ENCODE measurements around the gene TEN1.

TEN1 gene

DNA sequence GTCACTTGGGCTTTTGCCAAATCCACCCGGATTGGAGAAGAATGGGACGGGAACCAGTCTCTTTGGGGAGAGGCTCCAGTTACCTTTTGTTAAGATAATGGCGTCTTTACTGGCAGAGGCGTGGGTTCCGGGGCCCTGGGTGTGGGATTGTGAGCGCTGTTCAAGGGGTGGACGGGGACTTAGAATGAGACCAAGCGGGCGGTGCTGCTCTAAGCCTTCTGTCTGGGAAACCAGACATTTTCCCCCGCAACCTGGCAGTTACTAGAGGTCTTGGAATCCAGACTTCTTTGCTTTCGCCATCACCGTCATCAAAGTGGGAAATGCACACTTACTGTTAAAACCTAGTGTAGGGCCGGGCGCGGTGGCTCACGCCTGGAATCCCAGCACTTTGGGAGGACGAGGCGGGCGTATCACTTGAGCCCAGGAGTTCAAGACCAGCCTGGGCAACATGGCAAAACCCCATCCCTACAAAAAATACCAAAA, 706 bp downstream of the TEN1 start:
- no peak for DNase-seq

GRCh38 chr17:75980188-75981018, 1.4 kb downstream of the TEN1 start:
- DNase-seq = no peak

GRCh38 chr17:75981019-75981615, 2.1 kb downstream of the TEN1 start:
- DNase-seq = no peak

GRCh38 chr17:75983501-75984181, 4.6 kb downstream of the TEN1 start:
- DNase-seq = peak in 1 of 2 donors; percentile 34

DNA sequence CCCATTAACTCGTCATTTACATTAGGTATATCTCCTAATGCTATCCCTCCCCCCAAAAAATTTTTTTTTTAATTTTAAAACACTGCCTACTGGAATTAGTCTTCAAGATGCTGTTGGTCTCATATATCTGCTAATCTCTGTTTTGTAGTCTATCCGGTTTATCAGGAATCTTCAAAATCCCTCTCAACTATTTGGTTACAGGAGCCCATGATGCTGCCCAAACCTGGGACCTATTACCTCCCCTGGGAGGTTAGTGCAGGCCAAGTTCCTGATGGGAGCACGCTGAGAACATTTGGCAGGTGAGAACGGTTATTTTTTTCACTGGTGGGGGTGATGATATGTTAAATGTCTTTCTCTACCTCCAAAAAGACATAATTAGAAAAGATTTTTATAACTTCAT, 6.9 kb downstream of the TEN1 start:
- DNase-seq = no peak

DNA sequence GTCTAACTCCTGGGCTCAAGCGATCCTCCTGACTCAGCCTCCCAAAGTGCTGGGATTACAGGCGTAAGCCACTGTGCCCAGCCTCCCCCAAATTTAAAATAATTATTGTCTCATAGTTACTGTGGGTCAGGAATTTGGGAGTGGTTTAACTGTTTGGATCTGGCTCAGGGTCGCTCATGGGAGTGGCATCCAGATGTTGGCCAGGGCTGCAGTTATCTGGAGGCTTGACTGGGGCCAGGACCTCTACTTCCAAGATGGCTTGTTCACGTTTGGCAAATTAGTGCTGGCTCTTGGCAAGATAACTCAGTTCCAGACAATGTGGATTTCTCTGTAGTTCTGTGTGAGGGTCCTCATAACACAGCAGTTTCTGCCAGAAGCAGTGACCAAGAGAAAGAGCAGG, 8.0 kb downstream of the TEN1 start:
- no peak for DNase-seq

- DNase-seq = no peak
Observed at GRCh38 chr17:75991396-75991795, 12.4 kb downstream of the TEN1 start.

- no peak for DNase-seq
Observed at GRCh38 chr17:75994802-75995370, 15.8 kb downstream of the TEN1 start.

DNA sequence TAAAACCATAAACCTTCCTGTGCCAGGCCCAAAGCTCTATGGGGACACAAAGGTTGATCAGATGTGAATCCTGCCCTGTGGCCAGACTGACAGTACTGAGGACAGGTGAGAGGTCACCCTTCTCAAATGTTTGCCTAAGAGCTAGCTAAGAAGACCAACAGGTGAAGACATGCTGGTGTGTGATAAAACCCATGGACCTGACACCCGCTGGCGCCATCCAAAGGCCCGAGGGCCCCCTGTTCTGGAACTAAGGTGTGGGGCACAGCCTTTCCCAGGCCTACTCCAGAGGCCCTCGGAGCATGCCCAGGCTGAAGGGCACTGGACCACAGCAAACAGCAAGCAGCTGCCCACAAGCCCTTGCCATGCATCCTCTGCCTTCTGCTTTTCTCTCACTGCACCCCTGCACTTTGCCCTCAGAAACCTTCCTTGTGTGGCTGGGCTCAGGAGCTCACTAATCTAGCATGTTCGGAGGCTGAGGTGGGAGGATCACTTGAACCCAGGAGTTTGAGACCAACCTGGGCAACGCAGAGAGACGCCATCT, 16.4 kb downstream of the TEN1 start:
- DNase-seq = no peak

GRCh38 chr17:75996665-75997590, 17.9 kb downstream of the TEN1 start:
- DNase-seq = peak; percentile 44 to 53

DNA sequence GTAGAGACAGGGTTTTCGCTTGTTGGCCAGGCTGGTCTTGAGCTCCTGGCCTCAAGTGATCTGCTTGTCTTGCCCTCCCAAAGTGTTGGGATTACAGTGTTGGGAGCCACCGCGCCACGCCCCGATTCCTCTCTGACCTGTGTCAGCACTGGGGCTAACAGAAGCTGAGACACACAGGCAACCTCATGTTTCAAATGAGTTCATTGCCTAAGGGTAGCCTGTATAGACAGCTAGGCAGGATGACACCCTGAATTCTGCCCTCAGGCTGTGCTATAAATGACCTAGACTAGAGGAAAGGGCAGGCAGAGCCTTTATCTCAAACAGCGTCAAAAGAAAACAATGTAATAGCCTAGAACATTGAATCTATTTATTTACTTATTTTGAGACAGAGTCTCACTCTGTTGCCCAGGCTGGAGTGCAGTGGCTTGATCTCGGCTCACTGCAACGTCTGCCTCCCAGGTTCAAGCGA, 19.3 kb downstream of the TEN1 start:
- DNase-seq = no peak

- peak; percentile 49 to 54 for DNase-seq
Observed at GRCh38 chr17:76000016-76000754, 21.1 kb downstream of the TEN1 start.

DNA sequence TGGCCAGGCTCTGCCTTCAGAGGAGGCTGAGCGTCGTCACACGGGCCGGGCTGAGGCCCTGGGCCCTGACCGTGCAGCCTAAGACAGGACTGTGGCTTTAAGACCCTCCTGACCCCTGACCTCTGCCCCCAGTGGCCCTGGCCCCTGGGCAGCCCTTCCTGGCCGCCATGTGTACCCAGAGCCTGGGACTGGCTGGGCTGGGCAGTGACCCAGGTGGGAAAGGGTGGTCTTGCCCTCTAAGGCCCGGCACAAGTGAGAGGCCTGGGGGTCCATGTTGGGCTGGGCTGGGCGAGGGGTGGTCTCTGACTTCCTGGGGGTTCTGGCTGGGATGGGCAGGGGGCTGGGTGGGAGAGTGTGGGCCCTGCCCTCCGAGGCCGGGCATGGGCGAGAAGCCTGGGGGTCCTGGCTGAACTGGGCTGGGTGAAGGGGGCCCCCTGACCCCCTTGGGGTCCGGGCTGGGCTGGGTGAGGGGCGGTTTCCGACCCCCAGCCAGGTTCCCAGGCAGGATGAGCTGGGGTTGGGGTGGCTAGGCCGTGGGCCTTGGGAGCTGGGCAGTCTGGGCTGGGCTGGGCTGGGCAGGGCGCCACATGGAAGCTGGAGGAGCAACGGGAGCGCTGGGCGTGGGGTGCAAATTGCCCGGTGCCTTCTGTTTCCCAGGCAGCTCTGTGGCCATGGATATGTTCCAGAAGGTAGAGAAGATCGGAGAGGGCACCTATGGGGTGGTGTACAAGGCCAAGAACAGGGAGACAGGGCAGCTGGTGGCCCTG, 21.9 kb downstream of the TEN1 start, which contains the start of gene CDK3:
Gene CDK3 (plus strand): TSS at position 101 of the 767 bp plus-strand sequence. CDS start 571 bp downstream, at position 672.
- DNase-seq = no peak

GRCh38 chr17:76002100-76002499, 23.1 kb downstream of the TEN1 start:
- DNase-seq = no peak

DNA sequence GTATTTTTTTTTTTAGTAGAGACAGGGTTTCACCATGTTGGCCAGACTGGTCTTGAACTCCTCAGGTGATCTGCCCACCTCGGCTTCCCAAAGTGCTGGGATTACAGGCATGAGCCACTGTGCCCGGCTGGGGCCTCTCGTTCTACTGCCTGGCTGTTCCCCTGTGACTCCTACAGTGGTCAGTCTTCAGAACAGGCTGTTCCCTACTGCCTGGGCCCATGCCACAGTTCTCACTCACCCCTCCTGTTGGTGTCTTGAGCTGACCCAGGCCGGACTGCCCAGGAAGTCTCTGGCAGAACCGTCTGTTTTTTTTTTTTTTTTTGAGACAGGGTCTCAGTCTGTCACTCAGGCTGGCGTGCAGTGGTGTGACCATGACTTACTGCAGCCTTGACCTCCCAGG, 24.9 kb downstream of the TEN1 start:
- DNase-seq = no peak

GRCh38 chr17:76004750-76005262, 25.8 kb downstream of the TEN1 start:
- DNase-seq = no peak

DNA sequence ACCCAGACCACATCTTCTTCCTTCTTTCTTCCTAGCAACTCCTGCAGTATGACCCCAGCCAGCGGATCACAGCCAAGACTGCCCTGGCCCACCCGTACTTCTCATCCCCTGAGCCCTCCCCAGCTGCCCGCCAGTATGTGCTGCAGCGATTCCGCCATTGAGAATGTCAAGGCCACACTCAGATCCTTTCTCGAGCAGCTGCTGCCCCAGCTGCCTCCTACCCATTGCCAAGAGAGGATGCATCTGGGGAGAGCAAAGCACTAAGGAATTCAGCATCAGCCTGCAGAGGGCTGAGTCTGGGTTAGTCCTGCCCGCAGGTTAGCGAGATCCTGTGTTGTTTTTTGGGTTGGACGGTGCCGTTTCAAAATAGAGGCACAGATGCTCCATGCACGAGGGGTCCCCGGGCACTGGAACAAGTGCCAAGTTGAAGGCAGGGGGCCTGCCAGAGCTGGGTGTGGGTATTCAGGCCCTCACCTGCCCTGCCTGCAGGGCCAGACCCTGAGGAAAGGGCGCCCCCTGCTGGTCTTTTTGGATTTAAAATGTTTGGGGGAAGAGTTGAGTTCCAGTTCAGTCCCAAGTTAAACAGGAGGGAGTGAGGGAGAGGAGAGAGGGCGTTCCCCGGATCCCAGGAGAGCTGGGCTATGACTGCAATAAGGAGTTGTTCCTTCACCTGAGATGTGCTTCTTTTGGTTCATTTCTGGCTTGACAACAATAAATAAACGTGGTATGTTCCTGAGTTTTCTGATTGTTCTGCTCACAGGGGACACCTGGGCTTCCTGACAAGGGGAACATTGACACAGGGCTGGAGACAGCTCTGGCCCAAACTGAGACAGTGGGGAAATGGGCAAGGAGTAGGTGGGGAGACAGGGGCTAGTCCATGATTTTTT, 26.5 kb downstream of the TEN1 start:
- peak; percentile 74 to 77 for DNase-seq

DNA sequence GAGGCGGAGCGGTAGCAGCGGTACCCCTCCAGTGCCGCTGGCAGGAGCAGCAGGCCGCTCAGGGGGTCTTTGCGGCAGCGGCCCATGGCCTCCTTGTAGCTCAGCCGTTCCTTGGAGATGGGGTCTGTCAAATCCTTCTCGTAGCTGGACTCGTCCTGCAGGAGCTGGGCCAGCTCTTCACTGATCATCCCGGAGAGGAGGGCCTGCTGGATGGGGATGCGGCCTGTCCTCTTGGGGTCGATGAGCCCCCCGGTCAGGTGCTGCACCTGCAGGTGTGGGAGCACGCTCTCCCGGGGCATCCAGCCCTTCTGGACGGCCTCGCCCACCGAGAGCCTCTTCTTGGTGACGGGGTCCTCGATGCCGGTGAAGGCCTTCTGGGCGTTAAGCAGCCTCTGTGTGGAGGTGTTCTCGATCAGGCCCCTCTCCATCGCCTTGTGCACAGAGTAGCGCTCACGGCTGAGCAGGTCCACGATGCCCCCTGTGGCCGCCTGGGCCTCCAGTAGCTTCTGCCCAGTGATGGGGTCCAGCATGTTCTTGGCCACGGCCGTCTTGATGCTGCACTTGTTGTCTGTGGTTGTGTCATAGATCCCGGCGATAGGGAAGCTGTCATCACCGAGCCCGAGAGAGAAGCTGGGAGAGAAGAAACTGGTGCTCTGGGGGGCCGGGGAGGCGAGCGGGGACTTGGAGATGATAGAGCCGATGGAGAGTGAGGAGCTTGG, 28.2 kb downstream of the TEN1 start:
- no peak for DNase-seq
